Spinal cord (tissue), 10 donors: ENCODE results near the gene ZNF486. TPM values are rescaled to one million over a fixed set of nuclear protein-coding genes. Genes with fewer than 3 reads are reported as not detected.
"Not testable (repeated sequence)": the region's sequence is repeated elsewhere in the genome, so short reads cannot be mapped to it uniquely, and the experiment has no call there.

Source experiments
- DNase-seq, 6 donors: peaks; one replicate each; pipeline versions ENCODE4 v3.0.0 to v3.0.0-alpha.2; 2013 to 2015; ENCODE audit warnings: low spot score in 6 of 6, low read depth in 4 of 6
- H3K27ac ChIP-seq: one replicate; pipeline ENCODE4 v1.5.1; 2013; ENCODE audit warnings: low read depth, low read length, control low read depth
- H3K27me3 ChIP-seq: one replicate; pipeline ENCODE4 v1.6.1; 2013; ENCODE audit warnings: low read length; ENCODE audit not compliant: control insufficient read depth, insufficient read depth
- H3K36me3 ChIP-seq: one replicate; pipeline ENCODE4 v1.6.1; 2013; ENCODE audit warnings: low read length; ENCODE audit not compliant: control insufficient read depth, insufficient read depth
- H3K4me1 ChIP-seq: one replicate; pipeline ENCODE4 v1.6.1; 2013; ENCODE audit warnings: low read length; ENCODE audit not compliant: control insufficient read depth, insufficient read depth
- H3K4me3 ChIP-seq: one replicate; pipeline ENCODE4 v1.5.1; 2013; ENCODE audit warnings: low read depth, low read length, control low read depth
- H3K9me3 ChIP-seq: one replicate; pipeline ENCODE4 v1.6.1; 2013; ENCODE audit warnings: low read length; ENCODE audit not compliant: control insufficient read depth, insufficient read depth
- WGBS: methylation state at CpG from one replicate; pipeline ENCODE4 v1.1.5; 2013; ENCODE audit warnings: missing lambda C conversion rate; ENCODE audit not compliant: insufficient coverage; 5-methylcytosine and 5-hydroxymethylcytosine counted together
- polyA plus RNA-seq, 2 donors: library from polyadenylated mRNA; unstranded; fragments of 120-200 nt; gene quantifications; one replicate each; pipeline ENCODE4 v1.2.1, GENCODE V29; 2013; ENCODE audit not compliant: insufficient read length in 2 of 2
- total RNA-seq, 2 donors: library from RNA; depleted of rRNA in 1 of 2; stranded (reverse); fragments of 120-200 nt in 1 of 2; fragments of >200 nt in 1 of 2; gene quantifications; one replicate each; pipeline versions ENCODE4 v1.2.3 to v1.2.4, GENCODE V29; 2013 to 2014
- donor health status: healthy.

ZNF486 gene
- total and polyA plus RNA-seq, 4 donors, result 5.5 to 9.5 (median 7.5) TPM

- DNase-seq, result peak in 1 of 6 donors; percentile 23
- WGBS, result 40% methylated on average over 1 of the region's 2 CpGs
- H3K4me1 ChIP-seq, result no peaks in the 10 kb centered on the region
- no peaks in the 10 kb centered on the region for H3K9me3 ChIP-seq
- H3K27ac ChIP-seq, result no peak overlapping the region
- no peaks in the 10 kb centered on the region for H3K36me3 ChIP-seq
- H3K27me3 ChIP-seq, result no peaks in the 10 kb centered on the region
- H3K4me3 ChIP-seq, result no peak overlapping the region
Observed at GRCh38 chr19:20209051-20209450, 42.0 kb downstream of the ZNF486 start.

- not testable (repeated sequence) for DNase-seq, H3K4me3 ChIP-seq, H3K27ac ChIP-seq, H3K4me1 ChIP-seq, H3K9me3 ChIP-seq, H3K36me3 ChIP-seq, H3K27me3 ChIP-seq
- 100% methylated on average over 6 of the region's 26 CpGs for WGBS
Observed at GRCh38 chr19:20214366-20214765, 47.4 kb downstream of the ZNF486 start.

GRCh38 chr19:20221605-20222004 is 54.6 kb downstream of the ZNF486 start:
- not testable (repeated sequence) for H3K27me3 ChIP-seq, H3K4me3 ChIP-seq, H3K9me3 ChIP-seq, H3K36me3 ChIP-seq, H3K4me1 ChIP-seq, DNase-seq, H3K27ac ChIP-seq
- WGBS, result no CpG with 5 or more reads among the region's 1 CpG

- no peak for DNase-seq
- Histone ChIP-seq H3K36me3 (peaks cover 2% of the 10 kb centered on the region), H3K4me3 (no peak overlapping the region), H3K27me3 (no peaks in the 10 kb centered on the region), H3K27ac (no peak overlapping the region), H3K9me3 (peaks cover 1% of the 10 kb centered on the region), H3K4me1 (peaks cover 9% of the 10 kb centered on the region)
- WGBS, result 100% methylated on average over 1 of the region's 3 CpGs
Observed at GRCh38 chr19:20233105-20233504, 66.1 kb downstream of the ZNF486 start.

GRCh38 chr19:20235156-20235555 is 68.1 kb downstream of the ZNF486 start:
- H3K4me1 ChIP-seq, result peaks cover 16% of the 10 kb centered on the region
- peaks cover 1% of the 10 kb centered on the region for H3K9me3 ChIP-seq
- peaks cover 2% of the 10 kb centered on the region for H3K36me3 ChIP-seq
- DNase-seq, result no peak
- H3K27me3 ChIP-seq, result no peaks in the 10 kb centered on the region
- WGBS, result 100% methylated on average over 2 of the region's 8 CpGs
- no peak overlapping the region for H3K27ac ChIP-seq
- no peak overlapping the region for H3K4me3 ChIP-seq

GRCh38 chr19:20237773-20238623 is 71.0 kb downstream of the ZNF486 start:
- Histone ChIP-seq H3K27ac (peak overlapping the region; percentile 35), H3K4me1 (peaks cover 16% of the 10 kb centered on the region), H3K4me3 (peak overlapping the region; percentile 52), H3K9me3 (no peaks in the 10 kb centered on the region), H3K27me3 (no peaks in the 10 kb centered on the region), H3K36me3 (no peaks in the 10 kb centered on the region)
- peak; percentile 88 to 99 (median 91) for DNase-seq
- WGBS, result 2% methylated on average over 33 of the region's 36 CpGs

- no CpG with 5 or more reads among the region's 4 CpGs for WGBS
- no peak overlapping the region for H3K27ac ChIP-seq
- peaks cover 5% of the 10 kb centered on the region for H3K4me1 ChIP-seq
- H3K36me3 ChIP-seq, result no peaks in the 10 kb centered on the region
- no peak overlapping the region for H3K4me3 ChIP-seq
- H3K9me3 ChIP-seq, result no peaks in the 10 kb centered on the region
- H3K27me3 ChIP-seq, result no peaks in the 10 kb centered on the region
- DNase-seq, result no peak
Observed at GRCh38 chr19:20243629-20244028, 76.6 kb downstream of the ZNF486 start.

GRCh38 chr19:20244356-20244755 is 77.3 kb downstream of the ZNF486 start:
- Histone ChIP-seq H3K4me3 (no peak overlapping the region), H3K9me3 (no peaks in the 10 kb centered on the region), H3K36me3 (no peaks in the 10 kb centered on the region), H3K4me1 (no peaks in the 10 kb centered on the region), H3K27ac (no peak overlapping the region), H3K27me3 (no peaks in the 10 kb centered on the region)
- no peak for DNase-seq
- WGBS, result 90% methylated on average over 2 of the region's 3 CpGs

GRCh38 chr19:20245309-20245708 is 78.3 kb downstream of the ZNF486 start:
- H3K4me3 ChIP-seq, result no peak overlapping the region
- DNase-seq, result no peak
- no peaks in the 10 kb centered on the region for H3K27me3 ChIP-seq
- H3K9me3 ChIP-seq, result no peaks in the 10 kb centered on the region
- no peak overlapping the region for H3K27ac ChIP-seq
- no peaks in the 10 kb centered on the region for H3K36me3 ChIP-seq
- no peaks in the 10 kb centered on the region for H3K4me1 ChIP-seq

GRCh38 chr19:20247016-20247683 is 80.1 kb downstream of the ZNF486 start:
- no peak overlapping the region for H3K4me3 ChIP-seq
- no peaks in the 10 kb centered on the region for H3K4me1 ChIP-seq
- no peak overlapping the region for H3K27ac ChIP-seq
- no peaks in the 10 kb centered on the region for H3K36me3 ChIP-seq
- peak in 4 of 6 donors; percentile 45 to 85 (median 56) for DNase-seq
- WGBS, result 82% methylated on average over 6 of the region's 10 CpGs
- no peaks in the 10 kb centered on the region for H3K27me3 ChIP-seq
- no peaks in the 10 kb centered on the region for H3K9me3 ChIP-seq
